T1000 (cell line): ENCODE measurements around the gene FBXL19.
A peak's percentile ranks its signal among the peaks of the same experiment; 100 is the strongest.

Experiments used
- DNase-seq: peaks from one replicate; lab custom pipeline; 2025; ENCODE audit warnings: mixed read lengths; lab: John Stamatoyannopoulos, UW

FBXL19 gene

DNA sequence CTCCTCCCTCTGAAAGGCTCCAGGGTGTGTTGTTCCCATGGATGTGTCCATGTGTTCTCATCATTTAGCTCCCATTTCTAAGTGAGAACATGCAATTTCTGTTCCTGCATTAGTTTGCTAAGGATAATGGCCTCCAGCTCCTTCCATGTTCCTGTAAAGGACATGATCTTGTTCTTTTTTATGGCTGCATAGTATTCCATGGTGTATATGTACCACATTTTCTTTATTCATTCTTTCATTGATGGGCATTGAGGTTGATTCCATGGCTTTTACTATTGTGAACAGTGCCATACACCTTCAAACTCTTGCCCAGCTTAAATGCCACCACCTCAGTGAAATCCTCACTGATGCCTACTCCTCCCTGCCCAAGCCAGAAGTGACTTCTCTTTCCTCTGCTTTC lies 21.0 kb downstream of the FBXL19 start:
- DNase-seq, result no peak

DNA sequence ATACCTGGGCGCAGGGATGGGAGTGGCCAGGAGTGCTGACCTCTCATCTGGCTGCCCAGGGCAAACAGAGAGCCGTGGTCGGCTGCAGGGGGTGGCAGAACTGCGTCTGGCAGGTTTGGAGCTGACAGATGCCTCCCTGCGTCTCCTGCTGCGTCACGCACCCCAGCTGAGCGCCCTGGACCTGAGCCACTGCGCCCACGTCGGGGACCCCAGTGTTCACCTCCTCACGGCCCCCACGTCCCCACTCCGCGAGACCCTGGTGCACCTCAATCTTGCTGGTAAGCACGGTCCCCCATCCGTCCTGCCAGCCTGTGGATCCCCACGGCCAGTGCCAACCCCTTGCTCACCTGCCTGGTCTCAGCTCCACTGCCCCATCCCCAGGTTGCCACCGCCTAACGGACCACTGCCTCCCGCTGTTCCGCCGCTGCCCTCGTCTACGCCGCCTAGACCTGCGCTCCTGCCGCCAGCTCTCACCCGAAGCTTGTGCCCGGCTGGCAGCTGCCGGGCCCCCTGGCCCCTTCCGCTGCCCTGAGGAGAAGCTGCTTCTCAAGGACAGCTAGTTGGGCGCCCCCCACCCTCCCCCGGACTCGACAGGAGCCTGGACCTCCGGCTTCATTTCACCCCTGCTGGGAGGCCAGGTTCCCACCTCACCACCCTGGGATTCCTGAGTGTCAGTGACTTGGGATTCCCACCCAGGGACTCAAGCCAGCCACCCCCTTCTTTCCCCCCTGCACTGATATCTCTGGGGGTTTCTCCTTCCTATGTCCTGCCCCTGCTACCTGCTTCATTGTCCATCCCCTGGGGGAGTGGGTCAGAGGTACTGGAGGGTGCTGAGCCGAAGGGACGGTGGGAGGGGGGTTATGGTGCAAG lies 23.5 kb downstream of the FBXL19 start:
- DNase-seq, result no peak

DNA sequence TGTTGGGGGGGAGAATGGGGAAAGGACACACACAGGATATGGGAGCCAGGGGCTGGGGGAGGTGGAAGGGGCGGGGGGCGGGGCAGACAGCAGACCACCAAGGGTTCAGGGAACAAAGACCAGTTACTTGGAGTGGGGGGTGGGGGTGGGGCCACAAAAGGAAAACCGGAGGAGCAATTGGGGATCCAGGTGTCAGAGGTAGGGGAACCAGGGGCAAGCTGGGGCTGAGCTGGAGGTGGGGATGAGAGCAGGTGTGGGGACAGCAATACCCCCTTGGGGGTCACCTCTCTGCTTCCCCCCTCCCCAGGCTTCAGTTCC lies 24.1 kb downstream of the FBXL19 start:
- no peak for DNase-seq

DNA sequence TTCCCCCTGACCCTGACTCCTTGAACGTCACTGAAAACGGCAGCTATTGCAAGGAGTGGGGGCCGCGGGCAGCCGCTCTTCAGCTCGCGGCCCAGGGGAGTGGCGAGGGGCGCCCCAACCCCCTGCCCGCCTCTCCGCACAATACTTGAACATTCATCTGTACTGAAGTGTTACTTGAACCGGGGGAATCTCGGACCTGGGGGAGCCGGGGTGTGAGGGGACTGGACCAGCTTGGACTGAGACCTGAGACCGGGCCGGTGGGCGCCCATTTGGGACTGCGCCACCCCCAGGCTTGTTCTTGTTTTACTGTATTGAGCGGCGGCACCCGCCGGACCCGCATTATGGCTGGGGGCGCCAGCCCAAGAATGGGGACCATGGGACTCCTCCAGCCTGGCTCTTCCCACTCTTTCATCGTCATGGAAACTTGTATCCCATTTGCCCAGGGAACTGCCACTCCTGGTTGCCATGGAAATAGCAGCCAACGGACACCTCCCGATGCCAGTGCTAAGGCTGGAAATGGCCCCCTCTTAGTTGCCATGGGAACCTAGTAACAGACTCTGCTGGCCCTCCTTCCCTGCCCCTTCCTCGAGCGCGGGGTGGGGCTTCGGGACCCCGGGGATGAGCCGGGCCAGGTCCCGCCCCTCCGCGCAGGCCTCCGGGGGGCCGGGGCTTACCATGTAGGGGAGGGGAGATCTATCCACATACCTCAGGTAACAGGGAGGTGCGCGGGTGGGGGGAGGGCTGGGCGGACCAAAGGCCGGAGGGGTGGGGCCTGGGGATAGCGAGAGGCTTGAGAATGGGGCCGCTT lies 24.7 kb downstream of the FBXL19 start:
- peak; percentile 96 for DNase-seq

DNA sequence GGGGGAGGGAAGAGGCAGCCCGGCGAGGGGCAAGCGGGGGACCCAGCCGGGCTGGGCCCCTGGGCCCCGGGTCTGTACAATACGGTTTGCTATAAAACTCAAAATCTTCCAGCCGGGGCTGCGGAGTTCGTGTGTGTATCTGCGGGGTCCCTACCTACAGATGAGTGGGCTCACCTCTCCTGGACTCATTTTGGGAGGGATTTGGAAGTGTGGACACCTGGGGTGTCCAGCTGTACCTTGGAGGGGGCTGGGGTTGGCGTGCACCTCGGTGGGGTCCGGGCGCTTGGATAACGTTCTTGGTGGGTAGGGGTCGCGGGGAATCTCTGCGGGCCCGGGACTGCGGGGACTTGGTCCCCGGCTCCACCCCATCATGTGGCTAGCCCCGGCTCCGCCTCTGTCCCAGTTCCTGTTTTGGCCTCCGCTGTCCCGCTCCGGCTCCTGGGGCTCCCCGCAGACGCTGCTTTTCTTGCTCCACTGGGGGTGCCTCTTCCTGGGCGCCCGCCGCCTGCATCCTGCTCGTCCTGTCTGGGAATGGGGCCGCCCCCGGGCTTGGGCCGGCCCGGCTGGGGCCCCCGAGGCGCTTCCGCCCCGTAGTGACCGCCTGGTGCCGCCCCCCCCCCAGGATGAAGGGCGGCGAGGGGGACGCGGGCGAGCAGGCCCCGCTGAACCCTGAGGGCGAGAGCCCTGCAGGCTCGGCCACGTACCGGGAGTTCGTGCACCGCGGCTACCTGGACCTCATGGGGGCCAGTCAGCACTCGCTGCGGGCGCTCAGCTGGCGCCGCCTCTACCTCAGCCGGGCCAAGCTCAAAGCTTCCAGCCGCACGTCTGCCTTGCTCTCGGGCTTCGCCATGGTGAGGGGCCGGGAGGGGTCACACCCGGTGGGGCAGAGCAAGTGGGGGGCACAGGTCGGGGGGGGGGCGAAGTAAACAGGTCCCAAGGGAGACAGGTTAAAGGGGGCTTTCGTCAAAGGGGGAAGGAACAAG lies 25.6 kb downstream of the FBXL19 start, which contains the start of gene ORAI3:
Gene ORAI3, plus strand, starts transcription at position 402 of the 983 bp plus-strand sequence. Its CDS starts 222 bp downstream, at position 624.
- DNase-seq, result peak; percentile 22

DNA sequence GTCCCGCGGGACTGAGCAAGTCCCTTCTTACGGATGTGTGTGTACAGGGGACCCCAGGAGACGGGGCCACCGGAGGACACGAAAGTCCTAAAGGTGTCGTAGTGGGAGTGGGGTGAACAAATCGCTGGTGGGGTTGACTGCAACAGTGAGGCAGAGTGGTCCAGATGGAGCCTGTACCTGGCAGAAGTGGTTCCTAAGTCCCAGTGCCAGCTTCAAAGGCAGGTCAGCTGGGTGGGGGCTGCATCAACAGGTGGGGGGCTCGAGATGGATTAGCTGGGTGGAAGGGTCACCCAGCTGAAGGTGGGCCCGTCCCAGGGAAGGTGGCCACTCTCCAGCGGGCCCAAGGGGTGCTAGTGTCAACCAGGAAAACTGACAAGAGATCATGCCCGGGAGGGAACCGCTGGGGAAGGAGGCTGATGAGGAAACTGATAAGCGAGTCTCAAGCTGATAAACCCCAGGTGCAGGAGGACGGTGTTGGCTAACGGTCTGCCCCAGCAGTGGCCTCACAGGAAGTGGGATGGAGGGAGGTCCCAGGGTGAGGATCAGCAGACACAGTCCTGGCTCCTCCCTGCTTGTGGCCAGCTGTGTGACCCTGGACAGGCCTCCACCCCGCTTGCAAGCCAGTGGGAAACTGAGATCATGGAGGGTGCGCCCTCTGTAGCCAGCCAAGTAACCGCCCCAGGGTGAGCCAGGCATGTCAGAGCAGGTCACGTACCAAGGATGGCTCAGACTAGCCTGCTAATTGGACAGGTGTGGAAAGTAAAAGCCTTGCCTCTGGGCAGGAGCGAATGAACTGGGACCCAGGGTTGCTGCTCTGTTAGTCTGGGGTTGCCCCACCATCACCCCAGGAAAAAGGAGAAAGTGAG lies 26.5 kb downstream of the FBXL19 start:
- DNase-seq, result peak; percentile 62

DNA sequence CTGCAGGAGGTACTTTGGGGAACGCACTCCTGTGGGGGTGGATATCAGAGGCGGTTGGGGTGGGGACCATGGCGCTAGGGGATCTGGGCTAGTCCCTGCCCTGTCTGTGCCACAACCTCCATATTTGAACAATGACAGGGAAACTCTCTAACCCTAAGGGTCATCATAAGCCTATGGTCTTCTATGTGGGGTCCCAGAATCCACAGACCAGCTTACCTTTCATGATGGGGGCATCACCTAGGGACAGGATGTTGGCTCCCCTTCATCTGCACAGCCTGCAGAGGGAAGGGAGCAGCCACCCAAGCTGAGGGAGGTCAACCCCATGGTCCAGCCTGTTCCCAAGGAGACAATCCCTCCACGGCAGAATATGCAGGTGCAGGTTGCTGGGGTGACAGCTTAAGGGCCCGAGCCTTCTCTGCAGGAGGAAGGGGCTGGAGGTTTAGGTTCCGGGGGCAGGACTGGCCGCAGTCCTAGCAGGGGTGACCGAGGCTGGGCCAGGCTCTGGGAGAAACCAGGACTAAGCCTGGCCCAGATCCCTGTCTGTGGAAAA lies 27.2 kb downstream of the FBXL19 start:
- no peak for DNase-seq

DNA sequence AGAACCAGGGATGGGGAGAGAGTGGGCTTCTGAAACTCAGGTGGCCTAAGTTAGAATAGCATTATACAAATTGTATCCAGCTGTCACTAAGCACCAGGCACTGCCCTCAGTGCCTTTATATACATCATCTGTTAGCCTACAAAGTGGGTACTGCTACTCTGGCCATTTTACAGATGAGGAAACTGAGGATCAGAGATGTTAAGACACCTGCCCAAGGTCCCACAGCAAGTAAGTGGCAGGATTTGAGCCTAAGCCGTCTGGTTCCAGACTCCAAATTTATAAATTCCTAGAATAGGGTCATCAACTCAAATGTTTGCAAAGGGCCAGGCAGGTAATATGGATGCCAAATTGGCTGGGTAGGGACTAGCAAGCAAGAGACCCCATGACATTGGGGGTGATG lies 27.8 kb downstream of the FBXL19 start:
- no peak for DNase-seq

DNA sequence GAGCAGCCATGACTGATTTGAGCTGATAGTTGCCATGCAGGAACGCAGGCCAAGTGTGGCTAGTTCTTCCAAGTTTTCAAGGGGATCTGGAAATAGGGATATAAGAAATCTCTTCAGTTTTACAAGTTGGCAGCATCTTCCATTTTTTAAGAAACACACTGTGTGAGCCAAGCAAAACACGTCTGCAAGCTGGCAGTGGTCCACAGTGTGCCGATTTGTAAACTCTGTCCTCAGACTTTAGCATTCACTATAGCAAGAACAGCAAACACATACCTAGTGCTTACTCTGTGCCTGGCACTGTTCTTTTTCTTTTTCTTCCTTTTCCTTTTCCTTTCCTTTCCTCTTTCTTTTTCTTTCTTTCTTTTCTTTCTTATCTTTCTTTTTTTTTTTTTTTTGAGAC lies 28.4 kb downstream of the FBXL19 start:
- DNase-seq, result no peak

DNA sequence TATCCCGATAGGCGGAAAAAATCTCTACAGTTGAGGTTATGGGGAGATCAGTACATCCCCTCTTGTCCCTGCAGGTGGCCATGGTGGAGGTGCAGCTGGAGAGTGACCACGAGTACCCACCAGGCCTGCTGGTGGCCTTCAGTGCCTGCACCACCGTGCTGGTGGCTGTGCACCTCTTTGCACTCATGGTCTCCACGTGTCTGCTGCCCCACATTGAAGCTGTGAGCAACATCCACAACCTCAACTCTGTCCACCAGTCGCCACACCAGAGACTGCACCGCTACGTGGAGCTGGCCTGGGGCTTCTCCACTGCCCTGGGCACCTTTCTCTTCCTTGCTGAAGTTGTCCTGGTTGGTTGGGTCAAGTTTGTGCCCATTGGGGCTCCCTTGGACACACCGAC lies 29.7 kb downstream of the FBXL19 start:
- no peak for DNase-seq

DNA sequence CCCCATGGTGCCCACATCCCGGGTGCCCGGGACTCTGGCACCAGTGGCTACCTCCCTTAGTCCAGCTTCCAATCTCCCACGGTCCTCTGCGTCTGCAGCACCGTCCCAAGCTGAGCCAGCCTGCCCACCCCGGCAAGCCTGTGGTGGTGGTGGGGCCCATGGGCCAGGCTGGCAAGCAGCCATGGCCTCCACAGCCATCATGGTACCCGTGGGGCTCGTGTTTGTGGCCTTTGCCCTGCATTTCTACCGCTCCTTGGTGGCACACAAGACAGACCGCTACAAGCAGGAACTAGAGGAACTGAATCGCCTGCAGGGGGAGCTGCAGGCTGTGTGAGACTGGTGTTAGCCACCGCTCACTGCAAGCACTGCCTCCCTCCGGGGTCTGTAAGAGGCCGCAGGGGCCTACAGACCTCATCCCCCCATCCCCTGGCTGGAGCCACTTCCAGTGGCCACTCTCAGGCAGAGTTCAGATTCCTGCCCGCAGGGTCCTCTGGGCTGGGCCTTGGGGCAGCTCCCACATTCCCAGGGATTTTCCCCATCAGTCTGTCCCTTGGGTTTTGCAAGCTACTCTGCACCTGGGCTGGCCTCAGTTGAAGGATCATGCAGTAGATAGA lies 30.2 kb downstream of the FBXL19 start:
- DNase-seq, result peak; percentile 35

DNA sequence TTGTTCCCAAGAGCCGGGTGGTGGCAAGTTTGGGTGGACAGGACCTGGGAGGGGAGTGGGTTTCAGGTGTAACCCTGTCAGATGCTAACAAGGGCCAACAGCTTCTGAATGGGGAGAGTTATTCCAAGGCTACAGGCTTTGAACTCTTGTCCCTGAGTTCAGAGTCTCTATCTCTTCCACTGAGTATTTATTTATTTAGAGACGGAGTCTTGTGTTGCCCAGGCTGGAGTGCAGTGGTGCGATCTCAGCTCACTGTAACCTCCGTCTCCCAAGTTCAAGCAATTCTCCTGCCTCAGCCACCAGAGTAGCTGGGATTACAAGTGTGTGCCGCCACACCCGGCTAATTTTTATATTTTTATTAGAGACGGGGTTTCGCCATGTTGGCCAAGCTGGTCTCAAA lies 31.6 kb downstream of the FBXL19 start:
- no peak for DNase-seq

DNA sequence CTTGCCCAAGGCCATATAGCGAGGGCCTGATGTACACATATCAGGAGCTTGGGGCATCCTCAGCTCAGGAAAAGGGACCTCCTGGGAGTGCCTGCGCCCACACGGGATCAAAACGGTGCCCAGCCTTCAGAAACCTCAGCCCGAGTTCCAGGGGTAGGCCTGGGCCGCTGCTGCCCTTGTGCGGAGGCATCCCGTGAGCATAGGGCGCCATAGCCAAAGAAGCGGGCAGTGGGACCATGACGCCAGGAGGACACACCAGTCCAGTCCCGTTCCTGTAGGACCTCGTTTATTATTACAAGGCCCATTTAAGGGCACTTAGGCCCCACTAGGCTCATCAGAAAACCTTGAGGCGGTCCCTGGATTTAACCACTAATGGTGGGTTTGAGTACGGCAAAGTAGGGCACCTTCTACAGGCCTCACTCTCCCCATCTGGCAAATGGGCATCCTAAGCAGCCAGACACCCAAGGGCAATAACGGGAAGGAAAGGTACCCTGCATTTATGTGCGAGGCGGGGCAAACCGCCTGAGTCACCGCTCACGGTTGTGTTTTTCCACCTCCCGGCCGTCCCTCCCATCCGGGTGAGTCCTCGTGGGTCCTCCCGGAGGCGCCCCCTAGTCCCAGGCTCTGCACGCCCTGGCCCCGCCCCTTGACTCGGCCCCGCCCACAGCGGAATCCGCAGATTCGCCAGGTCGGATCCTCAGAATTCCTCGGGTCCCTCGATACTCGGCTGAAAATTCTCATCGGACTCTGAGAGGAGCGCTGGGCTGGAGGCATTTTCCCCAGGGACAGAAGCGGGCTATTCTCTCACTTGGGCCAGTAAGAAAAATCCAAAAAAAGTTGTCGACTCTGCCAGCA lies 33.5 kb downstream of the FBXL19 start:
- DNase-seq, result peak; percentile 86

DNA sequence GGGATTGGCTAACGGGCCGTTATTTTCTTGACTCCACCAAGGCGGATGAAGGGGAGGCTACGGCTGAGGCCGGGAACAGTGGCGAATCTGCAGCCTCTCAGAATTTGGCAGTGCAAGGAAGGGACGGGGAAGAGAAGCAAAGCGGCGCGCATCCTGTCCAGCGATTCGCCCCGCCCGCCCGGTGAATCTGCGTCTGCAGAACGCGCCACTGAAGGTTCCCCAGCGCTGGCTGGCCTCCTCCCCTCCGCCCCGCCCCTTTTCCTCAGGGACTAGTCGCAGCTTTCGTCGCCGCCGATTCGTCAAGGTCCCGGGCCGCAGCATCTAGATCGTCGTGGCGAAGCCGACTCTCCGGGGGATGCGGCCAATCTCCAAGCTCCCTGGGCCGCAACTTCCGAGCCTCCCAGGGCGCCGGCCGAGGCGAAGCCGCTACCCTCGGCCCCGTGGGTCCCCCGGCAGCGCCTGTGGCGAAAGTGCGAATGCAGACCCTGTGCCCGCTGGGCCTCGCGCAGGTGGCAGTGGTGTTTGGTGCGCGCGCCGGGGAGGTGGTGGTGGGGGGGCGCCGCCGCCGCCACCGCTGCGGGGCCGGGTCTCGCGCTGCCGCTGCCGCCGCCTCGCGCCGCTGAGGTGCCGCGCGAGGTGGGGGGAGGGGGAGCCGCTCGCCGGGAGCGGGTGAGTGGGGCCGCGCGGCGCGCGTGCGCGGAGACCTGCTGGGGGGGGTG lies 34.2 kb downstream of the FBXL19 start, which contains the start of gene SETD1A:
Gene SETD1A, plus strand, starts transcription at position 299 of the 719 bp plus-strand sequence. CDS start 978 bp downstream, outside the sequence.
- DNase-seq, result peak; percentile 88

DNA sequence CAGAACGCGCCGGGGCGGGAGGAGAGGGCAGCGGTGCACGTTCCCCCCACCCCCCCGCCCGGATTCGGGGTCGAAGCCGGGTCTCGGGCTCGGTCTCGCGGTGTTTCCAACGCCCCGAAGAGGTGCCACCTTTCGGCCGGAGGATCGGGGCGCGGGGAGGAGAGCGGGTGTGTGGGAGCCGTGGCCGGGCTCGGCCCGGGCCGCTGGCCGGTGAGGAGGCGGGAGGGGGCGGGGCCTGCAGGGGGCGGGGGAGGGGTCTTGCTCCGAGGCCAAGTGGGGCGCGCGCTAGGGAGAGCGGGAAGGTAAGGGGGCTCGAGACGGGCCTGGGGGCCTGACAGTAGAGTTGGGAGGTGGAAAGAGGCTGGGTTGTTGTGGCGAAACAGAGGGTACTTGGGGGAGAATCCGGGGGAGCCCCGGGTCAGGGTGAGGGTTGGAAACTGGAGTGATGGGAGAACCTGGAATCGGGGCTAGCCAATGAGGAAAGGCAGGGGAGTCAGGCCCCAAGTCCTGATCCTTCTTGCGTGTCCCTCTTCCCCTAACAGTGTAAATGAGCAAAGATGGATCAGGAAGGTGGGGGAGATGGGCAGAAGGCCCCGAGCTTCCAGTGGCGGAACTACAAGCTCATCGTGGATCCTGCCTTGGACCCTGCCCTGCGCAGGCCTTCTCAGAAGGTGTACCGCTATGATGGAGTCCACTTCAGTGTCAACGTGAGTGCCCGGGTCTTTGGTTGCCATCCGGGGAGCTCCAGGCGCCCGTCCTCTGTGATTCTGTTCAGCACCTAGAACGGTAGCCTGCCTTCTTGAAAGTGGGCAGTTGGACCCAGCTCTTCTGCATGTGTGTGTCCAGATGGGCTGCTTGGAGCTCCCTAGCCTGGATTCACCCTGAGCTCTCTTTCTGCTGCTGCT lies 35.1 kb downstream of the FBXL19 start:
- peak; percentile 76 for DNase-seq

DNA sequence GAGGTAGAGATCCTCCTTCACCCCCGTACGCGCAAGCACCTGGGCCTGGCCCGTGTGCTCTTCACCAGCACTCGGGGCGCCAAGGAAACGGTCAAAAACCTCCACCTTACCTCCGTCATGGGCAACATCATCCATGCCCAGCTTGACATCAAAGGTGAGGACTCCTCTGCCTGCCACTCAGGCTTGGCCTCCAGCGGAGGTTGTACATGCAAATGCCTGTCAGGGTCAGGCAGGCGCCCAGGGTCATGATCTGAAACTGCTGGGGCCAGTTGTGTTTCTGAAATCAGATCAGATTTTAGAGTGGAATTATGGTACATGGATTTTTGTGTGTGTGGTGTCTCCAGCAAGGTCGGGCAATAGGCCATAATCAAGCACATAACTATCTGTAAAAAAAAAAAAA lies 38.0 kb downstream of the FBXL19 start:
- no peak for DNase-seq

DNA sequence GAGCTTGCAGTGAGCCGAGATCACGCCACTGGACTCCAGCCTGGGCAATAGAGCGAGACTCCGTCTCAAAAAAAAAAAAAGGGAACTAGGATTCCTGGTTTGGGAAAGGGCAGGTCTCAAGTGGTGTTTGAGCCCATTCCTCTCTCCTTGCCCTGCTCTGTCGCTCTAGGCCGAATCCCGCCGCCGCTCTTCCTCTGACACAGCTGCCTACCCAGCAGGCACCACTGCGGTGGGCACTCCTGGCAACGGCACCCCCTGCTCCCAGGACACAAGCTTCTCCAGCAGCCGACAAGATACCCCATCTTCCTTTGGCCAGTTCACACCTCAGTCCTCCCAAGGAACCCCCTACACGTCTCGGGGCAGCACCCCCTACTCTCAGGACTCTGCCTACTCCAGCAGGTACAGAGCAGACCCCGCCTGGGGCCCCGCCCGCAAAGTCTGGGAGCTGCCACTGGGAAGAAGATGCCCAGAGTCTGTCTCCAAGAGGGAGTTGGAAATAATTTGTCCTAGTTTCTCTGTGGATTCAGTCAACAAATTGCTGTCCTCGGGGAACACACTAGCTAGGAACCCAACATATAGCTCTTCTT lies 40.6 kb downstream of the FBXL19 start:
- no peak for DNase-seq
